ENCODE results near the gene RS1. TPM values are rescaled to one million over a fixed set of nuclear protein-coding genes. Genes with fewer than 3 reads are reported as not detected.

The RS1 gene
- total RNA-seq, 4 donors from 2014 or later = not detected

GRCh38 chrX:18619288-18619687 is 52.6 kb downstream of the RS1 start:
- peaks cover 0 to 5% (median 0%) of the 10 kb centered on the region in 4 donors for H3K36me3 ChIP-seq
- WGBS = 93% methylated on average over 2 of the region's 2 CpGs
- no peak overlapping the region for H3K4me3 ChIP-seq
- H3K27me3 ChIP-seq = no peaks in the 10 kb centered on the region
- no peak for DNase-seq (ENCODE audit: extremely low spot score)
- TF ChIP-seq EP300 (IDR thresholded peaks at IDR 0.05) (no peak), POLR2A (IDR thresholded peaks at IDR 0.05; ENCODE audit: low read depth) (no peak), POLR2AphosphoS5 (IDR thresholded peaks at IDR 0.05) (no peak), CTCF (IDR thresholded peaks at IDR 0.05) (no peak)
- H3K27ac ChIP-seq (replicated peaks in 1 of 4) = no peak overlapping the region
- H3K9me3 ChIP-seq = no peaks in the 10 kb centered on the region
- H3K4me1 ChIP-seq = no peaks in the 10 kb centered on the region
- intact Hi-C loops (cut with DNase I) = no loop called here

GRCh38 chrX:18617407-18617750 is 54.5 kb downstream of the RS1 start:
- no peak overlapping the region for H3K4me3 ChIP-seq
- no peak for DNase-seq (ENCODE audit: extremely low spot score)
- WGBS = 78% methylated on average over 5 of the region's 5 CpGs
- no peaks in the 10 kb centered on the region for H3K9me3 ChIP-seq
- H3K27ac ChIP-seq (replicated peaks in 1 of 4) = no peak overlapping the region
- no peak for TF ChIP-seq POLR2A (IDR thresholded peaks at IDR 0.05; ENCODE audit: low read depth)
- TF ChIP-seq POLR2AphosphoS5 (IDR thresholded peaks at IDR 0.05) = no peak
- H3K27me3 ChIP-seq = no peaks in the 10 kb centered on the region
- peaks cover 0 to 5% (median 0%) of the 10 kb centered on the region in 4 donors for H3K36me3 ChIP-seq
- H3K4me1 ChIP-seq = no peaks in the 10 kb centered on the region
- intact Hi-C loops (cut with DNase I) = no loop called here

GRCh38 chrX:18616688-18617406 is 55.1 kb downstream of the RS1 start:
- 81% methylated on average over 8 of the region's 8 CpGs for WGBS
- Histone ChIP-seq H3K27me3 (no peaks in the 10 kb centered on the region), H3K9me3 (no peaks in the 10 kb centered on the region), H3K27ac (replicated peaks in 1 of 4) (no peak overlapping the region), H3K4me1 (no peaks in the 10 kb centered on the region), H3K4me3 (no peak overlapping the region), H3K36me3 (peaks cover 0 to 5% (median 0%) of the 10 kb centered on the region in 4 donors)
- no peak for TF ChIP-seq EP300 (IDR thresholded peaks at IDR 0.05)
- no peak for TF ChIP-seq POLR2AphosphoS5 (IDR thresholded peaks at IDR 0.05)
- TF ChIP-seq POLR2A (IDR thresholded peaks at IDR 0.05; ENCODE audit: low read depth) = no peak
- no peak for TF ChIP-seq CTCF (IDR thresholded peaks at IDR 0.05)
- intact Hi-C loops (cut with DNase I) = no loop called here
- no peak for DNase-seq (ENCODE audit: extremely low spot score)

GRCh38 chrX:18613930-18614639 is 57.8 kb downstream of the RS1 start:
- H3K36me3 ChIP-seq = peaks cover 0 to 12% (median 9%) of the 10 kb centered on the region in 4 donors
- intact Hi-C loops (cut with DNase I) = no loop called here
- TF ChIP-seq CTCF (IDR thresholded peaks at IDR 0.05) (no peak), POLR2AphosphoS5 (IDR thresholded peaks at IDR 0.05) (no peak), EP300 (IDR thresholded peaks at IDR 0.05) (no peak)
- H3K4me3 ChIP-seq = no peak overlapping the region
- H3K27ac ChIP-seq (replicated peaks in 1 of 4) = no peak overlapping the region
- H3K9me3 ChIP-seq = no peaks in the 10 kb centered on the region
- 84% methylated on average over 3 of the region's 3 CpGs for WGBS
- no peaks in the 10 kb centered on the region for H3K4me1 ChIP-seq
- H3K27me3 ChIP-seq = no peaks in the 10 kb centered on the region
- no peak for DNase-seq (ENCODE audit: extremely low spot score)

GRCh38 chrX:18607966-18608365 is 63.9 kb downstream of the RS1 start:
- Histone ChIP-seq H3K27me3 (no peaks in the 10 kb centered on the region), H3K4me1 (no peaks in the 10 kb centered on the region), H3K4me3 (no peak overlapping the region), H3K27ac (replicated peaks in 1 of 4) (no peak overlapping the region), H3K9me3 (no peaks in the 10 kb centered on the region), H3K36me3 (peaks cover 0 to 25% (median 14%) of the 10 kb centered on the region in 4 donors)
- WGBS = 70% methylated on average over 4 of the region's 4 CpGs
- TF ChIP-seq POLR2AphosphoS5 (IDR thresholded peaks at IDR 0.05) (no peak), POLR2A (IDR thresholded peaks at IDR 0.05; ENCODE audit: low read depth) (no peak), EP300 (IDR thresholded peaks at IDR 0.05) (no peak), CTCF (IDR thresholded peaks at IDR 0.05) (no peak)
- no peak for DNase-seq (ENCODE audit: extremely low spot score)
- intact Hi-C loops (cut with DNase I) = no loop called here
